ENCODE results near the gene PNMA3.
"Not testable (repeated sequence)": the region's sequence is repeated elsewhere in the genome, so short reads cannot be mapped to it uniquely, and the experiment has no call there.

PNMA3 gene

DNA sequence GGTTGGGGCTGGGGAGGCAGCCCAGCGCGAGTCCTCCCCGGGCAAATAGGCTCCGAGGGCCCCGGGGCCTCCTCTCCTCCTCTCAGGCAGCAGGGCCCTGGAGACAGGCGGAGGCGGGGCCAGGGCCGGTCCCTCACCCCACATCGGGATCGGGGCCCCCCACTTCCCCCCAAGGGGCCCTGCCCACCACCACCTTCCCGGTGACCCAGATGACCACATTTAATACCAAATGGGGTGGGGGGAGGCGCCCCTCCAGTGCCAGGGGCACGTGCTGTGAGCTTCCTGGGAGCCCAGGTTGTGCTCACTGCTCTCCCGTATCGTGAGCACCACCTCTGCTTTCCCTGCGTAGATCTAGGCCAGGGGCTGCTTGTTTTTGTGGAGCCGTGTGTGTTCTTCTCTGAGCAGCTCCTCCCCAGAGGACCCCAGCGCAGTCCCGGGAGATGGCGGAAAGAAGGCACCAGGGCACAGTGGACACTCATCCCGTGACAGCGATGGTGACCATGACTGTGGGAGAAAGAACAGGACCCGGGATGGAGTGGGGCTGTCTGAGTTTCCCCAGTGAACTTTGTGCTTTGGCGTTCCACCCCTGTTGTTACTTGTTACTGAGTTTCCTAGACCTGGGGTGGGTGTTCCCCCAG lies 18.1 kb downstream of the PNMA3 start:
- no peak for DNase-seq

GRCh38 chrX:153074935-153075334 lies 18.7 kb downstream of the PNMA3 start:
- DNase-seq, result no peak

- DNase-seq, result no peak
These were observed 19.1 kb downstream of the PNMA3 start for GRCh38 chrX:153075366-153075765.

DNA sequence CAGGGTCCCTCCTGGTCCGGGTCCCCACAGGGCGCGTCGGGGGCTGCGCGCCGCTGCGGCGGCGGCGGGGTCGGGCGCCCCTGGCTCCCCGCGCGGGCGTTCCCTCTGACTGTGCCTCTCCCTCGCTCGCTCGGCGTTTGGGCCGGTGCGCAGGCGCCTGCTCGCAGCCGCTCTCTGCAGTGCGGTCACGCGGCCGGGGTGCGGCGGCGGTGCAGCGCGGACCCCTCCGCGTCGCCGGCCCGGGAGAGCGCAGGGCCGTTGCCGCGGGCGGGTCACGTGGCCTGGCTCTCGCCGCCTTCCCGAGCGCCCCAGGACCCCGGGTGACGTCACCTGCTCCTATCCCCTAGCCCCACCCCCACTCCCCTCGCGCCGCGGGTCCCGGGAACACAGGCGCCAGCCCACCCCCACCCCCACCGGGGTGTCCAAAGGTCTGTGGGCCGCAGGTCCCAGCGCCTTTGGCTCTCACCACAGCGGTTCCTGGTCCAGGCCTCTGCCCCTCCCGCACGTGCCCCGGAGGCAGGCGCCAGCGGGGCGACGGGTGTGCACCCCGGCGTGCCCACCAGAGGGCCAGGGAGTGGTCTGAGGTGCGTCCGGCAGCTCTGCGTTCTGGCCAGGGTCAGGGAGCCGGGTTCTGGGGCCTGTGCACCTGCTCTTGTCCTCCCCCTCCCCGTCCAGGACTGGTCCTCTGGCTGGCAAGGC lies 21.3 kb downstream of the PNMA3 start:
- DNase-seq, result not testable (repeated sequence)

DNA sequence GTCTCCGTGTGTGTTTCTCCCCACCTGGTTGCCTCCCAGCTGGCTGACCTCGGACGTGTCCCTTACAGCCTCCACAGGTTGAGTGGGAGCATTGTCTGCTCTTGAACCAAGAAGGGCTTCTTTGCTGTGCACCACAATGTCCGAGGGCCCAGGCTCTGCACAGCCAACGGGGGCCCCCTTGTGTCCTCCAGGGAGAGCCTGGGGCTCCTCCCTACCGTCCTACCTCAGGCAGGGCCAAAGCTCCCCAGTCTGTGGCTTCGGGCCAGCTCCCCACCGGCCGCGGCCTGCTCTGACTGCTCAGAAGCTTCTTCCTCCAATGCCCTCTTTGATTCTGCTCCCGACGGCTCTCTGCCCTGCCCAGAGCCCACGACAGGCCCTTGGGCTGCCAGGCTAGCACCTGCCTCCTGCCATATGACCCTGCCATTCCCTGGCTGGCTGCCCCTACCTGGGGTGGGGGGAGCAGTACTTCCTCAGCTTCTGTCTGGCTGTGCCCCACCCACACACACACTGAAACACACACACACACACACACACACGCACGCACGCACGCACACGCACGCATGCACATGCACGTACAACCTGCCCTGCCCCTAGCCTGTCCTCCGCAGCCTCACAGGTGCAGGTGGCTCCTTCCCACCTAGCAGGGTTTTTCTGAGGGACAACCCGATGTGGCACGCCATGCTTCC lies 27.1 kb downstream of the PNMA3 start:
- DNase-seq, result not testable (repeated sequence)

GRCh38 chrX:153102418-153102817 lies 46.1 kb downstream of the PNMA3 start:
- DNase-seq, result no peak

GRCh38 chrX:153104959-153105358 lies 48.7 kb downstream of the PNMA3 start:
- DNase-seq, result not testable (repeated sequence)

DNA sequence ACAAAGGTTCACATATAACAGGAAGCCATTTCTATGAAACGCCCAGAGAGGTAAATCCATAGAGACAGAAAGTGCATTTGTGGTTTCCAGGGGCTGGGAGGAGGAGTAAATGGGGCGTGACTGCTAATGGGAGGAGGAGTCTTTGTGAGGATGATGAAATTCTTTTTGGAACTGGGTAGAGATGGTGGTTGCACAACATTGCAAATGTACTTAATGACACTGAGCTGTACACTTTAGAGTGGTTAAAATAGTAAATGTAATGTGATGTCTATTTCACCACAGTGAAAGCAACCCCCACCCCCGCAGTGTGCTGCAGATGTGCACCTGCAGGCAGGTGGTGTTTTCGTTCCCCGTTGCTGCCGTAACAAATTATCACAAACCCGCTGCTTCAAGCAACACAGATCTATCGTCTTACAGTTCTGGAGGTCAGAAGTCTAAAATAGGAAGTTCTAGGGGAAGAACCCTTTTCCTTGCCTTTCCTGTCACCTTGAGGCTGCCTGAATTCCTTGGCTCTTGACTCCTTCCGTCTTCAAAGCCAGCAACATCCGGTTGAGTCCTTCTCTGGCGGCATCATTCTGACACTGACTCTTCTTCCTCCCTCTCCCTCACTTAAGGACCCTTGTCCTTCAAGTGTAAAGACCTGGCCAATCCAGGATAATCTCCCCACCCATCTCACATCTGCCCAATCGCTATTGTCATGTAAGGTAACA lies 50.0 kb downstream of the PNMA3 start:
- not testable (repeated sequence) for DNase-seq
